ENCODE measurements around the gene ENTR1.
A peak's percentile ranks its signal among the peaks of the same experiment; 100 is the strongest.

Gene ENTR1

GRCh38 chr9:136454026-136454796, 43.8 kb upstream of the ENTR1 start:
- H3K4me3 ChIP-seq (ENCODE audit: low read depth, low read length), result no peak overlapping the region
- TF ChIP-seq CTCF (IDR thresholded peaks at IDR 0.05; ENCODE audit: low read depth, low read length), result no peak
- in situ Hi-C loops (cut with HindIII; ENCODE audit: low sequenced_read_pairs), result no loop called here
- no peak for DNase-seq (ENCODE audit: low read depth, low spot score)

GRCh38 chr9:136453326-136453725, 42.9 kb upstream of the ENTR1 start:
- no peak for TF ChIP-seq CTCF (IDR thresholded peaks at IDR 0.05; ENCODE audit: low read depth, low read length)
- no peak overlapping the region for H3K4me3 ChIP-seq (ENCODE audit: low read depth, low read length)
- in situ Hi-C loops (cut with HindIII; ENCODE audit: low sequenced_read_pairs), result no loop called here
- no peak for DNase-seq (ENCODE audit: low read depth, low spot score)

- in situ Hi-C loops (cut with HindIII; ENCODE audit: low sequenced_read_pairs), result no loop called here
- H3K4me3 ChIP-seq (ENCODE audit: low read depth, low read length), result no peak overlapping the region
- no peak for DNase-seq (ENCODE audit: low read depth, low spot score)
- TF ChIP-seq CTCF (IDR thresholded peaks at IDR 0.05; ENCODE audit: low read depth, low read length), result peak; percentile 3
Observed at GRCh38 chr9:136451221-136451877, 40.9 kb upstream of the ENTR1 start.

GRCh38 chr9:136448655-136449054, 38.2 kb upstream of the ENTR1 start:
- H3K4me3 ChIP-seq (ENCODE audit: low read depth, low read length), result no peak overlapping the region
- in situ Hi-C loops (cut with HindIII; ENCODE audit: low sequenced_read_pairs), result no loop called here
- TF ChIP-seq CTCF (IDR thresholded peaks at IDR 0.05; ENCODE audit: low read depth, low read length), result no peak
- DNase-seq (ENCODE audit: low read depth, low spot score), result no peak

- H3K4me3 ChIP-seq (ENCODE audit: low read depth, low read length), result no peak overlapping the region
- DNase-seq (ENCODE audit: low read depth, low spot score), result no peak
- TF ChIP-seq CTCF (IDR thresholded peaks at IDR 0.05; ENCODE audit: low read depth, low read length), result no peak
- in situ Hi-C loops (cut with HindIII; ENCODE audit: low sequenced_read_pairs), result no loop called here
Observed at GRCh38 chr9:136447173-136447778, 36.9 kb upstream of the ENTR1 start.

GRCh38 chr9:136445799-136446198, 35.4 kb upstream of the ENTR1 start:
- in situ Hi-C loops (cut with HindIII; ENCODE audit: low sequenced_read_pairs), result no loop called here
- no peak for DNase-seq (ENCODE audit: low read depth, low spot score)
- no peak for TF ChIP-seq CTCF (IDR thresholded peaks at IDR 0.05; ENCODE audit: low read depth, low read length)
- no peak overlapping the region for H3K4me3 ChIP-seq (ENCODE audit: low read depth, low read length)
